ENCODE results near the gene PUS7. TPM values are rescaled to one million over a fixed set of nuclear protein-coding genes. Genes with fewer than 3 reads are reported as not detected.
"Not testable (repeated sequence)": the region's sequence is repeated elsewhere in the genome, so short reads cannot be mapped to it uniquely, and the experiment has no call there.

Gene PUS7
- total RNA-seq, 8 experiments from 2014 or later: 7.2 to 42.6 (median 14.3) TPM

GRCh38 chr7:105426606-105427146, 95.4 kb downstream of the PUS7 start:
- in situ Hi-C loops (cut with MboI; ENCODE audit: low pct_unique_long_range_greater_than_20kb in 2 of 9, low sequenced_read_pairs in 9 of 9, unreplicated experiment in 9 of 9): no loop called here
- Histone ChIP-seq H3K4me3 (no peak overlapping the region), H3K4me1 (replicated peaks in 1 of 2) (no peaks in the 10 kb centered on the region), H3K27ac (no peak overlapping the region)
- ATAC-seq (replicated peaks in 6 of 8): no peak
- 33 to 100% (median 80%) methylated on average over 1 to 2 of the region's 2 CpGs for WGBS, 10 experiments

- Histone ChIP-seq H3K27ac (no peak overlapping the region), H3K4me1 (replicated peaks in 1 of 2) (no peaks in the 10 kb centered on the region), H3K4me3 (no peak overlapping the region)
- ATAC-seq (replicated peaks in 6 of 8): no peak
- 100% methylated on average over 2 of the region's 2 CpGs; no CpG with 5 or more reads in 8 of the 10 experiments for WGBS, 10 experiments
- in situ Hi-C loops (cut with MboI; ENCODE audit: low pct_unique_long_range_greater_than_20kb in 2 of 9, low sequenced_read_pairs in 9 of 9, unreplicated experiment in 9 of 9): no loop called here
Observed at GRCh38 chr7:105423987-105424386, 98.1 kb downstream of the PUS7 start.

- in situ Hi-C loops (cut with MboI; ENCODE audit: low pct_unique_long_range_greater_than_20kb in 2 of 9, low sequenced_read_pairs in 9 of 9, unreplicated experiment in 9 of 9): no loop called here
- H3K27ac ChIP-seq: no peak overlapping the region
- H3K4me1 ChIP-seq (replicated peaks in 1 of 2): no peaks in the 10 kb centered on the region
- WGBS, 10 experiments: 20 to 100% (median 86%) methylated on average over 1 to 8 of the region's 8 CpGs; no CpG with 5 or more reads in 1 of the 10 experiments
- no peak overlapping the region for H3K4me3 ChIP-seq
- no peak for ATAC-seq (replicated peaks in 6 of 8)
Observed at GRCh38 chr7:105413887-105414437, 108.1 kb downstream of the PUS7 start.

- in situ Hi-C loops (cut with MboI; ENCODE audit: low pct_unique_long_range_greater_than_20kb in 2 of 9, low sequenced_read_pairs in 9 of 9, unreplicated experiment in 9 of 9): not testable (repeated sequence)
- no CpG with 5 or more reads among the region's 36 CpGs for WGBS, 10 experiments
Observed at GRCh38 chr7:105410774-105411173, 111.3 kb downstream of the PUS7 start.

GRCh38 chr7:105409775-105410174, 112.3 kb downstream of the PUS7 start:
- H3K4me1 ChIP-seq (replicated peaks in 1 of 2); H3K4me3 ChIP-seq; H3K27ac ChIP-seq; ATAC-seq (replicated peaks in 6 of 8); in situ Hi-C loops (cut with MboI; ENCODE audit: low pct_unique_long_range_greater_than_20kb in 2 of 9, low sequenced_read_pairs in 9 of 9, unreplicated experiment in 9 of 9): not testable (repeated sequence)
- 49 to 100% (median 85%) methylated on average over 1 to 3 of the region's 3 CpGs; no CpG with 5 or more reads in 4 of the 10 experiments for WGBS, 10 experiments

More at GRCh38 chr7:105410774-105411173, 111.3 kb downstream of the PUS7 start:
- not testable (repeated sequence) for H3K4me3 ChIP-seq; ATAC-seq (replicated peaks in 6 of 8); H3K27ac ChIP-seq; H3K4me1 ChIP-seq (replicated peaks in 1 of 2)

GRCh38 chr7:105408791-105409410, 113.2 kb downstream of the PUS7 start:
- ATAC-seq (replicated peaks in 6 of 8): no peak
- Histone ChIP-seq H3K4me1 (replicated peaks in 1 of 2) (no peaks in the 10 kb centered on the region), H3K27ac (no peak overlapping the region), H3K4me3 (no peak overlapping the region)
- WGBS, 10 experiments: 53 to 100% (median 83%) methylated on average over 1 to 5 of the region's 5 CpGs
- in situ Hi-C loops (cut with MboI; ENCODE audit: low pct_unique_long_range_greater_than_20kb in 2 of 9, low sequenced_read_pairs in 9 of 9, unreplicated experiment in 9 of 9): no loop called here

Other genes starting within 250 kb of the PUS7 start
- gene SRPK2, start 133.3 kb downstream of the PUS7 start, total RNA-seq: 10 to 100 TPM; 36.4 to 96.1 (median 47.3) TPM
- gene RINT1, start 9.9 kb upstream of the PUS7 start, total RNA-seq: 10 to 100 TPM; 15.5 to 26.0 (median 20.9) TPM
- 10 to 100 TPM in 1 of 8 experiments, 1 to 10 TPM in 5, under 1 TPM in 2; 0.71 to 27.2 (median 1.4) TPM for gene EFCAB10, start 59.2 kb upstream of the PUS7 start, total RNA-seq